GM20431 (cell line): ENCODE measurements around the gene BOK.

Experiments
- in situ Hi-C: fragments of 300-500 bp; cut with MseI, MboI; formaldehyde crosslinking; loops from one replicate; pipeline ENCODE4 v1.15.0; 2020; ENCODE audit warnings: low sequenced_read_pairs; ENCODE audit not compliant: unreplicated experiment

Gene BOK

DNA sequence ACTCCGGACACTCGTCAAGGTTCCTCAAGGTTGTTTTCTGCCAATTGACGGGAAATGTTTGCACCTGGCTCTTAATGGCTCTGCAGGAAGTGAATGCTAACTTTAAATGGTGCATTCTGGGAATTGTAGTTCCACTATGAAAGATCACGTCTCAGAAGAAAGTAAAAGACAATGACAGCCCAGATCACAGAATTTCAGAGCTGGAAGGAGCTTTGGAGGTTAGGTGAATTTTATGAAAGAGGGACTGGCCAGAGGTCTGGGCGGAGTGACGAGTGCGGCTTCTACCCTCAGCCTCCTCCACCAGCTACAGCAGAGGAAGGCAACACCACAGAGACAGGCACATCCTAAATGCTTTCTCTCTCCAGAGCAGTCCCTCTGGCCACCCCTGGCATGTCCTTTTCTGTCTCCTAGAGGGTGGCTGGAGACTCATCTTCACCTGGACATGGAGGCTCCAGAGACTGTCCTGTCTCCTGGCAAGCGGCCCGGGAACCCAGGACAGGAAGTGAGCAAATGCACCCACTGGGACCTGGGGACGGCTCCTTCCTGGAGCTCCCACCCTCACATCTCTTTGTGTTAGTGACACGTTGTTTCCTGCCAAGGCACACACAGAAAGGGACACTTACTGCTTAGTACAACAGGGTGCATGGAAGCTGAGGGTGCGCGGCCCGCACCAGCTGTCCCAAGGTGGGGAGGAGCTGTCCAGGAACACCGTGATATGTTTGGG, 59.0 kb downstream of the BOK start:
- in situ Hi-C loops, result no loop called here

DNA sequence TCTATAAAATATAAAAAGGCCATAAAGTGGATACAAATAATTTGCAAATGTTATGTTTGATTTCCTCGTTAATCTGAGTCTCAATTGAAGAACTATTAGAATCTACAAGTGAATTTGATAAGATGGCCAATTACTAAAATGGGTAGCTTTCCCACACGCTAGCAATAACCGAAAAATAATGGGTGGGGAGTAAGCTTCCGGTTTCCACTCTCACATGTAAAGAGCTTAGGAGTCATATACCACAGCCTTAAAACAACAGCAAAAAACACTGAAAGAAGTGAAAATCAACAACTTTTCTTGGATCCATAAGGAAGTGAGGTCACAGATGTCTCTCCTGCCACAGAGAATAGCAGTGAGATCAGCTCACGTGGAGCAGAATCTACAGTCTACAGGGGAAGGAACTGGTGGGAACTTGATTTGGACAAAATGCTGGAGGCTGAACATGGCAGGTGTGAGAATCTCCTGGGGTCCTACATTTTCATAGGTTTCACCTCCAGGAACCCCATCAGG, 59.8 kb downstream of the BOK start:
- in situ Hi-C loops, result no loop called here

- in situ Hi-C loops, result no loop called here
Measured at GRCh38 chr2:241618829-241619228, 60.3 kb downstream of the BOK start.

DNA sequence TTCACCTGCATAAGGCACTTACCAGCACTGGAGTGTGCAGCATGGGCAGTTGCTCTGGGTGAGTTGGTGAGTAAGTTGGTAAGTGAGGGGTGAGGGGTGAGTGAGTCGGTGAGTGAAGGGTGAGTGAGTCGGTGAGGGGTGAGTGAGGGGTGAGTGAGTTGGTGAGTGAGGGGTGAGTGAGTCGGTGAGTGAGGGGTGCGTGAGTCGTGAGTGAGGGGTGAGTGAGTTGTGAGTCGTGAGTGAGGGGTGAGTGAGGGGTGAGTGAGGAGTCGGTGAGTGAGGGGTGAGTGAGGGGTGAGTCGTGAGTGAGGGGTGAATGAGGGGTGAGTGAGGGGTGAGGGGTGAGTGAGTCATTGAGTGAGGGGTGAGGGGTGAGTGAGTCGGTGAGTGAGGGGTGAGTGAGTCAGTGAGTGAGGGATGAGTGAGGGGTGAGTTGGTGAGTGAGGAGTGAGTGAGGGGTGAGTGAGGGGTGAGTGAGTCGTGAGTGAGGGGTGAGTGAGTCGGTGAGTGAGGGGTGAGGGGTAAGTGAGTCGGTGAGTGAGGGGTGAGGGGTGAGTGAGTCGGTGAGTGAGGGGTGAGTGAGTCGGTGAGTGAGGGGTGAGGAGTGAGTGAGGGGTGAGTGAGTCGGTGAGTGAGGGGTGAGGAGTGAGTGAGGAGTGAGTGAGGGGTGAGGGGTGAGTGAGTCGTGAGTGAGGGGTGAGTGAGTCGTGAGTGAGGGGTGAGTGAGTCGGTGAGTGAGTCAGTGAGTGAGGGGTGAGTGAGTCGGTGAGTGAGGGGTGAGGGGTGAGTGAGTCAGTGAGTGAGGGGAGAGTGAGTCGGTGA, 61.3 kb downstream of the BOK start:
- in situ Hi-C loops, result no loop called here

GRCh38 chr2:241620419-241620769, 61.8 kb downstream of the BOK start:
- in situ Hi-C loops, result no loop called here
